Epithelial cell of esophagus (primary cell): ENCODE measurements around the gene NLGN2.
A peak's percentile ranks its signal among the peaks of the same experiment; 100 is the strongest.

Source experiments
- DNase-seq: peaks from one replicate; pipeline ENCODE4 v3.0.0; 2010; ENCODE audit warnings: low read depth
- H3K4me3 ChIP-seq: 2 replicates; pipeline ENCODE4 v1.5.1; 2011; ENCODE audit warnings: mild to moderate bottlenecking, low read length, control low read depth
- CTCF ChIP-seq: IDR thresholded peaks from 2 replicates; pipeline ENCODE4 v1.5.1; 2011; ENCODE audit warnings: low read depth, mild to moderate bottlenecking, low read length, control low read depth, inconsistent platforms; ENCODE audit not compliant: insufficient read depth; ENCODE audit errors: missing control alignments

The NLGN2 gene

GRCh38 chr17:7439462-7440112 lies 31.9 kb downstream of the NLGN2 start, which contains the start of gene FGF11:
FGF11 (plus strand) TSS chr17:7439512; CDS start chr17:7439621, 109 bp downstream.
- DNase-seq: no peak
- peak within 1 kb of the TSS; percentile 78 for H3K4me3 ChIP-seq
- no peak for TF ChIP-seq CTCF

GRCh38 chr17:7440113-7440833 lies 32.6 kb downstream of the NLGN2 start:
- no peak for TF ChIP-seq CTCF
- peak overlapping the region; percentile 78 for H3K4me3 ChIP-seq
- DNase-seq: peak; percentile 49

- peak overlapping the region; percentile 78 for H3K4me3 ChIP-seq
- peak; percentile 33 for DNase-seq
- no peak for TF ChIP-seq CTCF
Observed at GRCh38 chr17:7440834-7441195, 33.2 kb downstream of the NLGN2 start.

GRCh38 chr17:7441266-7441665 lies 33.6 kb downstream of the NLGN2 start:
- TF ChIP-seq CTCF: no peak
- no peak for DNase-seq
- no peak overlapping the region for H3K4me3 ChIP-seq

- TF ChIP-seq CTCF: no peak
- H3K4me3 ChIP-seq: no peak overlapping the region
- no peak for DNase-seq
Observed at GRCh38 chr17:7442142-7442541, 34.5 kb downstream of the NLGN2 start.

- peak; percentile 93 for DNase-seq
- no peak for TF ChIP-seq CTCF
- no peak overlapping the region for H3K4me3 ChIP-seq
Observed at GRCh38 chr17:7443499-7444485, 36.1 kb downstream of the NLGN2 start.
